ENCODE data around the gene TOP3B. TPM values are rescaled to one million over a fixed set of nuclear protein-coding genes. Genes with fewer than 3 reads are reported as not detected.

TOP3B gene
- total RNA-seq, 4 donors from 2014 or later, result 24.7 to 39.3 (median 29.3) TPM

DNA sequence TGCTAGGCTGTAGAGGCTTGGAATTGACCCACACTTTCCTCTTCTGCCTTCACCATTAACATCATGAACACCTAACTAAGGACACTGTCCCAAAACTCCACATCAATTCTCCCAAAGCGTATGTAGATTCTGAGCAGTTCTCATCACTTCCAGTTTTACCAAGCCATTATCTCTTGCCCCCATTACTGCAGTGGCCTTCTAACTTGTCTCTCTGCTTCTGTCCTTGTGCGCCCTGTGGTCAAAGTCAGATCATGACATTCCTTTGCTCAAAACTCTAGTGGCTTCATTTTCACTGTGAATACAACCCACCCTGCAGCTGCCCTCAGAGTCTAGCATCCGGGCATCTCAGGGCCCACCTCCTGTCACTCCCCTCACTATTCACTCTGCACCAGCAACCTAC is 13.1 kb upstream of the TOP3B start:
- no peaks in the 10 kb centered on the region for H3K9me3 ChIP-seq
- WGBS, 2 donors, result 90% methylated on average over 3 of the region's 3 CpGs
- DNase-seq, result no peak
- intact Hi-C loops (cut with DNase I), result no loop called here
- H3K27me3 ChIP-seq, result no peaks in the 10 kb centered on the region
- no peaks in the 10 kb centered on the region for H3K4me1 ChIP-seq
- H3K4me3 ChIP-seq (replicated peaks in 1 of 3), result no peak overlapping the region
- no peak overlapping the region for H3K27ac ChIP-seq
- no peak for TF ChIP-seq POLR2A (IDR thresholded peaks at IDR 0.05)
- TF ChIP-seq, protein P1, sequence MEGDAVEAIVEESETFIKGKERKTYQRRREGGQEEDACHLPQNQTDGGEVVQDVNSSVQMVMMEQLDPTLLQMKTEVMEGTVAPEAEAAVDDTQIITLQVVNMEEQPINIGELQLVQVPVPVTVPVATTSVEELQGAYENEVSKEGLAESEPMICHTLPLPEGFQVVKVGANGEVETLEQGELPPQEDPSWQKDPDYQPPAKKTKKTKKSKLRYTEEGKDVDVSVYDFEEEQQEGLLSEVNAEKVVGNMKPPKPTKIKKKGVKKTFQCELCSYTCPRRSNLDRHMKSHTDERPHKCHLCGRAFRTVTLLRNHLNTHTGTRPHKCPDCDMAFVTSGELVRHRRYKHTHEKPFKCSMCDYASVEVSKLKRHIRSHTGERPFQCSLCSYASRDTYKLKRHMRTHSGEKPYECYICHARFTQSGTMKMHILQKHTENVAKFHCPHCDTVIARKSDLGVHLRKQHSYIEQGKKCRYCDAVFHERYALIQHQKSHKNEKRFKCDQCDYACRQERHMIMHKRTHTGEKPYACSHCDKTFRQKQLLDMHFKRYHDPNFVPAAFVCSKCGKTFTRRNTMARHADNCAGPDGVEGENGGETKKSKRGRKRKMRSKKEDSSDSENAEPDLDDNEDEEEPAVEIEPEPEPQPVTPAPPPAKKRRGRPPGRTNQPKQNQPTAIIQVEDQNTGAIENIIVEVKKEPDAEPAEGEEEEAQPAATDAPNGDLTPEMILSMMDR (IDR thresholded peaks at IDR 0.05), result no peak
- H3K36me3 ChIP-seq, result no peaks in the 10 kb centered on the region

DNA sequence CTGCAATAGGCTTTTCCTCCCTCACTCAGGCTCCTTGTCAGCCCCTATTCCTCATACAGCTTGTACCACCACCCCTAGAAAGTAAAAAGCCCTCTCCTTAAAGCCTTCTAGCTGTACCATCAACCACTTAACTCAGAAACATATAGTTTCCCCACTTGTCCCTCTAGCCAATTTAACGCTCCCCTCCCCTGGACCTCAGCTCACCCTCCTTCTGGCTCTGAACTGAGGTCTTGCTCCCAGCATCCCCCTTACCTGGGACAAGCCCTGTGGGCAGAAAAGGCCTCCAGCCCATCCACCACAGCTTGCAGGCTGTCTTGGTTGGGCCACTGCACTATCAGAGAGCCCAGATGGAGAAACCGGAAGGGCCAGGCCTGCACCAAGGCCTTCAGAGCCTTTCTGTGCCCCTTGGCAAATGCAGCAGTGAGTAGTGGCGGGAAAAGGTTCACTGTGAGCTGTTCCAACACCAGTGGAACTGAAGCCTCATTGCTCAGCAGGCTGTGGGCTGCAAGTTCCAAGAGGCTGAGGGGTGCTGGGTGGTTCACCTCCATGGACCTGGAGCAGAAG is 12.4 kb upstream of the TOP3B start:
- H3K36me3 ChIP-seq, result no peaks in the 10 kb centered on the region
- no peaks in the 10 kb centered on the region for H3K9me3 ChIP-seq
- intact Hi-C loops (cut with DNase I), result no loop called here
- no peak overlapping the region for H3K4me3 ChIP-seq (replicated peaks in 1 of 3)
- no peak for DNase-seq
- TF ChIP-seq, protein P1 (IDR thresholded peaks at IDR 0.05), result no peak
- no peak for TF ChIP-seq POLR2A (IDR thresholded peaks at IDR 0.05)
- H3K27ac ChIP-seq, result no peak overlapping the region
- H3K4me1 ChIP-seq, result no peaks in the 10 kb centered on the region
- WGBS, 2 donors, result 100% methylated on average over 2 to 3 of the region's 3 CpGs
- H3K27me3 ChIP-seq, result no peaks in the 10 kb centered on the region

DNA sequence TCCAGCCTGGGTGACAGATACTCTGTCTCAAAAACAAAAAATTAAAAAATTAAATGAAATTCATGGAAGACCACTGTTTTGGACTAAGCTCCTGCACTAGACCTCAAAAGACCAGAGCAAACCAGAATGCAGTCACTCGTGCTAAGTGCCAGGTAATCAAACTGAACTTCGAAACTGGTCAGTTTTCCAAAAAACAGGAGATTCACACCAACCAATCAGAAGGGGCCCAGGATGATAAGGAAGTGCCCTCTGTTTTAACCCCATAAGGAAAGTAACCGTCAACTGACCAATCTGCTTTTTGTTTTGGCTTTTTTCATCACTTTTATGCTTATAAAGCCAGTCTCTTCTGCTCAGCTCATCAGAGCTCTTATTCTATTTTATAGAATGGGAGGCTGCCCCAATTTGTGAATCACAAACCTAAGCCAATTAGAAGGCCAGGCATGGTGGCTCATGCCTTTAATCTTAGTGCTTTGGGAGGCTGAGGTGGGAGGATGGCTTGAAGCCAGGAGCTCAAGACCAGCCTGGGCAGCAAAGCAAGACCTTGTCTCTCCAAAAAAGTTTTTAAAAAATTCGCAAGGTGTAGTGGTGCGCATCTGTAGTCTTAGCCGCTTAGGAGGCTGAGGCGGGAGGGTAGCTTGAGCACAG is 10.1 kb upstream of the TOP3B start:
- intact Hi-C loops (cut with DNase I), result no loop called here
- 75 to 76% methylated on average over 7 of the region's 7 CpGs for WGBS, 2 donors

DNA sequence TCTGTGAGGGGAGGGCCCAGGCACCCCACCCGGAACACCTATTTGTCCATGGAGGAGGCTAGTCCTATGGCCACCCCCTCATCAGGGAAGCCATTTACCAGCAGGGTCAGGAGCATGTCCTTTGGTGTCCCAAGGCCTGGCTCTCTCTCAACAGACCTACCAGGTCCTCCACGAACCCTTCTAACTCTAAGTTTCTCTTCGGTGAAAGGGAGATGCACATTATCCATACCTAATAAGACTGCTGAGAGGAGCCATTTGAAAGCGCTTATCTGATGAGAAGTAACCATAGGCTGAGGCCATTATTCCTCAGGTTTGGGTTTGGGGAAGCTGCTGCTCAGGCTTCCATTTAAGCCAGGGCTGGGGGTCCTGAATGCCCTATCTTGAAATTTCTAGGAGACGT is 9.2 kb upstream of the TOP3B start:
- intact Hi-C loops (cut with DNase I), result no loop called here

More for the DNA sequence above, 10.1 kb upstream of the TOP3B start:
- Histone ChIP-seq H3K9me3 (no peaks in the 10 kb centered on the region), H3K27me3 (no peaks in the 10 kb centered on the region), H3K4me1 (no peaks in the 10 kb centered on the region), H3K4me3 (replicated peaks in 1 of 3) (no peak overlapping the region), H3K36me3 (no peaks in the 10 kb centered on the region), H3K27ac (no peak overlapping the region)
- TF ChIP-seq, protein P1 (IDR thresholded peaks at IDR 0.05), result no peak
- TF ChIP-seq POLR2A (IDR thresholded peaks at IDR 0.05), result no peak
- DNase-seq, result no peak

DNA sequence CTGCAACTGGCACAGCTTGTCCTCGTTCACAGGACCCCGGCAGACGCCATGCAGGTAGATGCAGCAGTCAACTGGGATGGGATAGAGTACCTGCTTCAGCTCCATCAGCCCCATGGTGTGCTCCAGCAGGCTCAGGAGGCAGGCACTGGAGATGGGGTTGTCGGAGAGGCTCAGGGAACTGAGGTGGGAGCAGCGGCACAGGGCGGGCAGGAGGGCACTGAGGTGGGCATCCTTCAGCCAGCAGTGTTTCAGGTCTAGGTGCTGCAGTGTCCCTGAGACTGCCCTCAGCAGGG is 8.7 kb upstream of the TOP3B start:
- no peak for DNase-seq

More for the DNA sequence above, 9.2 kb upstream of the TOP3B start:
- H3K4me1 ChIP-seq, result no peaks in the 10 kb centered on the region
- no peak for DNase-seq
- no peaks in the 10 kb centered on the region for H3K36me3 ChIP-seq
- H3K27me3 ChIP-seq, result no peaks in the 10 kb centered on the region
- no peaks in the 10 kb centered on the region for H3K9me3 ChIP-seq
- H3K27ac ChIP-seq, result no peak overlapping the region
- TF ChIP-seq, protein P1 (IDR thresholded peaks at IDR 0.05), result no peak
- no peak for TF ChIP-seq POLR2A (IDR thresholded peaks at IDR 0.05)
- WGBS, 2 donors, result 84 to 93% methylated on average over 4 to 5 of the region's 5 CpGs
- H3K4me3 ChIP-seq (replicated peaks in 1 of 3), result no peak overlapping the region

More for the DNA sequence above, 8.7 kb upstream of the TOP3B start:
- TF ChIP-seq, protein P1 (IDR thresholded peaks at IDR 0.05), result no peak
- TF ChIP-seq POLR2A (IDR thresholded peaks at IDR 0.05), result no peak
- Histone ChIP-seq H3K27ac (no peak overlapping the region), H3K27me3 (no peaks in the 10 kb centered on the region), H3K4me3 (replicated peaks in 1 of 3) (no peak overlapping the region), H3K9me3 (no peaks in the 10 kb centered on the region), H3K36me3 (no peaks in the 10 kb centered on the region), H3K4me1 (no peaks in the 10 kb centered on the region)
- WGBS, 2 donors, result 88 to 100% methylated on average over 2 to 4 of the region's 6 CpGs
- intact Hi-C loops (cut with DNase I), result no loop called here
